OCI-LY3 (cell line): ENCODE measurements around the gene MED15.

Experiments
- H2AFZ ChIP-seq: fragments of 200-600, 300-600 bp; shearing (Covaris generic); 2 replicates; pipeline ENCODE4 v1.6.0; 2014; ENCODE audit warnings: antibody characterized with exemption, low read depth, low read length
- H3K27ac ChIP-seq: fragments of 200-600, 300-600 bp; sonication (generic); 2 replicates; pipeline ENCODE4 v1.5.1; 2014; ENCODE audit warnings: mild to moderate bottlenecking, low read length, moderate library complexity, mixed read lengths
- H3K27me3 ChIP-seq: fragments of 200-600, 300-600 bp; sonication (generic); 2 replicates; pipeline ENCODE4 v1.6.1; 2014; ENCODE audit warnings: low read depth, low read length, mixed read lengths
- H3K36me3 ChIP-seq: fragments of 200-600, 300-600 bp; sonication (generic); replicated peaks from 2 replicates; pipeline ENCODE3; 2014; ENCODE audit warnings: low read depth, low read length, mixed read lengths
- H3K4me1 ChIP-seq: fragments of 300-600, 200-600 bp; sonication (generic); 2 replicates; pipeline ENCODE4 v1.6.1; 2014; ENCODE audit warnings: low read length, mixed read lengths
- H3K4me2 ChIP-seq: fragments of 200-600, 300-600 bp; sonication (generic); 2 replicates; pipeline ENCODE4 v1.6.1; 2014; ENCODE audit warnings: low read length, mixed read lengths
- H3K4me3 ChIP-seq: fragments of 300-600, 200-600 bp; sonication (generic); 2 replicates; pipeline ENCODE4 v1.5.1; 2014; ENCODE audit warnings: antibody characterized with exemption, mild to moderate bottlenecking, low read length, moderate library complexity
- H3K79me2 ChIP-seq: fragments of 300-600, 200-600 bp; shearing (Covaris generic); 2 replicates; pipeline ENCODE4 v1.6.1; 2014; ENCODE audit warnings: mild to moderate bottlenecking, low read length, mixed read lengths
- H3K9ac ChIP-seq: fragments of 300-600, 200-600 bp; shearing (Covaris generic); 2 replicates; pipeline ENCODE4 v1.6.0; 2014; ENCODE audit warnings: mild to moderate bottlenecking, low read length, moderate library complexity
- H3K9me3 ChIP-seq: fragments of 200-600, 300-600 bp; shearing (Covaris generic); 2 replicates; pipeline ENCODE4 v1.6.1; 2014; ENCODE audit warnings: low read length, mixed read lengths; ENCODE audit not compliant: insufficient read depth
- H4K20me1 ChIP-seq: fragments of 200-600, 300-600 bp; sonication (generic); 2 replicates; pipeline ENCODE4 v1.6.1; 2016; ENCODE audit warnings: low read length, mixed read lengths; ENCODE audit not compliant: insufficient read depth
- CTCF ChIP-seq: fragments of 200-600, 300-600 bp; sonication (generic); IDR thresholded peaks from 2 replicates; pipeline ENCODE4 v1.5.1; 2014; ENCODE audit warnings: antibody characterized with exemption, low read length, low read depth
- EZH2phosphoT487 ChIP-seq: fragments of 200-600 bp; shearing (Covaris generic); IDR thresholded peaks from 2 replicates; pipeline ENCODE4 v1.6.1; 2018; ENCODE audit warnings: antibody characterized with exemption, mixed run types, low read depth

The MED15 gene

GRCh38 chr22:20554824-20555223 lies 47.4 kb downstream of the MED15 start:
- Histone ChIP-seq H3K4me1 (peaks cover 31% of the 10 kb centered on the region), H3K36me3 (peaks cover 71% of the 10 kb centered on the region), H3K9me3 (peaks cover 13% of the 10 kb centered on the region), H3K27me3 (no peaks in the 10 kb centered on the region), H3K79me2 (peaks cover 45% of the 10 kb centered on the region), H3K4me3 (no peak overlapping the region), H2AFZ (no peak overlapping the region), H3K4me2 (no peak overlapping the region), H3K27ac (no peak overlapping the region), H3K9ac (no peak overlapping the region), H4K20me1 (no peaks in the 10 kb centered on the region)
- TF ChIP-seq CTCF (no peak), EZH2phosphoT487 (no peak)

GRCh38 chr22:20558534-20558933 lies 51.1 kb downstream of the MED15 start:
- no peak overlapping the region for H3K9ac ChIP-seq
- no peak for TF ChIP-seq EZH2phosphoT487
- TF ChIP-seq CTCF: no peak
- H4K20me1 ChIP-seq: 0 out of 2 replicates have a peak, but pooled peaks cover 2% of the 10 kb centered on the region
- H3K4me2 ChIP-seq: no peak overlapping the region
- no peak overlapping the region for H2AFZ ChIP-seq
- peaks cover 16% of the 10 kb centered on the region for H3K79me2 ChIP-seq
- no peak overlapping the region for H3K4me3 ChIP-seq
- peaks cover 13% of the 10 kb centered on the region for H3K9me3 ChIP-seq
- H3K27me3 ChIP-seq: no peaks in the 10 kb centered on the region
- H3K4me1 ChIP-seq: no peaks in the 10 kb centered on the region
- H3K27ac ChIP-seq: no peak overlapping the region
- H3K36me3 ChIP-seq: peaks cover 68% of the 10 kb centered on the region

GRCh38 chr22:20559174-20559760 lies 51.9 kb downstream of the MED15 start:
- Histone ChIP-seq H3K9me3 (peaks cover 13% of the 10 kb centered on the region), H4K20me1 (0 out of 2 replicates have a peak, but pooled peaks cover 8% of the 10 kb centered on the region), H3K4me1 (no peaks in the 10 kb centered on the region), H3K9ac (no peak overlapping the region), H3K4me2 (no peak overlapping the region), H3K27ac (no peak overlapping the region), H3K79me2 (peaks cover 10% of the 10 kb centered on the region), H3K27me3 (no peaks in the 10 kb centered on the region), H3K36me3 (peaks cover 65% of the 10 kb centered on the region), H3K4me3 (no peak overlapping the region), H2AFZ (no peak overlapping the region)
- TF ChIP-seq EZH2phosphoT487: no peak
- TF ChIP-seq CTCF: no peak

GRCh38 chr22:20560716-20561115 lies 53.3 kb downstream of the MED15 start:
- TF ChIP-seq EZH2phosphoT487 (no peak), CTCF (no peak)
- Histone ChIP-seq H3K79me2 (peaks cover 8% of the 10 kb centered on the region), H3K4me1 (no peaks in the 10 kb centered on the region), H3K9ac (no peak overlapping the region), H3K27me3 (no peaks in the 10 kb centered on the region), H3K4me2 (no peak overlapping the region), H3K9me3 (peaks cover 13% of the 10 kb centered on the region), H4K20me1 (0 out of 2 replicates have a peak, but pooled peaks cover 8% of the 10 kb centered on the region), H3K4me3 (no peak overlapping the region), H3K36me3 (peaks cover 62% of the 10 kb centered on the region), H3K27ac (no peak overlapping the region), H2AFZ (no peak overlapping the region)
